ENCODE results near the gene RSPH9. TPM values are rescaled to one million over a fixed set of nuclear protein-coding genes. Genes with fewer than 3 reads are reported as not detected.

The RSPH9 gene
- total RNA-seq, 2 experiments from 2014 or later: not detected

DNA sequence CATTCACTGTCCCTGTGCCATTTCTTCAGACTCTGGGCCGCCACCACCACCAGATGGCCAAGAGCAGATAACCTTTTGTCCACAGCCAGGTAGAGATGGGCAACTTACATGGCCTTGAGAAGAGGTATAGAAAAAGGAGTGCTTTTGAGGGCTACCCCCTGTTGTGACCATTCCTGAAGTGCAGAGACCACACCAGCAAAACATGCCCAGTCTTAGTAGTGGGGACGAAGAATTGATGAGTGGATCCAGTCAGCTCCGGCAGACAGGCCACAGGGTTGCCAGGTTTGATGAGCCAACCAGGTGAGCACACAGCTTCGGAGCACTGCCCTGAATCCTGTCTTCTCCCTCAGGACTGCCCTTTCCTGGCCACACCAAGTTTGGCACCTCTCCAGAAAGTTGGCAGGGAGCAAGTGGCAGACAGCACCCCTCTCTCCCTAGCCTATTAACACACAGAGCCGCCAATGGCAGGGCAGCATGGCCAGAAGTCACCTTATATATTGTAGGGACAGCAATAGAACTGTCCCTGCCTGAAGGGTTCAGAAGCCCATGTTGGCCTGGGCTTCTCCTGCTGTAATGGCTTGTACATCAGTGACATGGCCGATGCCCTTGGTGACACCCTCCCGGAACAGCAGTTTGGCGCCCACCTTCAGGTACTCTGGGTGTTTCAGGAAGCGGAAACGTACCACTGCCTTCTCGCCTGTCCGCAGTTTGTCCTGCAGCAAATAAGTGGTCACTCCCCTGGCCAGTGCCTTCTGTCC, 23.6 kb upstream of the RSPH9 start:
- POLR2A ChIA-PET: no interaction called here
- no peak overlapping the region for H3K4me3 Mint-ChIP-seq
- H3K27me3 Mint-ChIP-seq: no peaks in the 10 kb centered on the region
- no peak for DNase-seq
- no peak overlapping the region for H3K27ac Mint-ChIP-seq
- intact Hi-C loops (cut with micrococcal nuclease): no loop called here
- H3K36me3 Mint-ChIP-seq: peaks cover 40% of the 10 kb centered on the region
- no peaks in the 10 kb centered on the region for H3K9me3 Mint-ChIP-seq
- H3K4me1 Mint-ChIP-seq (ENCODE audit: low read depth): peaks cover under 1% of the 10 kb centered on the region
- CTCF ChIA-PET: interaction anchor here (3.8 kb wide), 1 partner anchor 13 kb away, joined by 23 read pairs; no protein-coding TSS in a partner anchor

DNA sequence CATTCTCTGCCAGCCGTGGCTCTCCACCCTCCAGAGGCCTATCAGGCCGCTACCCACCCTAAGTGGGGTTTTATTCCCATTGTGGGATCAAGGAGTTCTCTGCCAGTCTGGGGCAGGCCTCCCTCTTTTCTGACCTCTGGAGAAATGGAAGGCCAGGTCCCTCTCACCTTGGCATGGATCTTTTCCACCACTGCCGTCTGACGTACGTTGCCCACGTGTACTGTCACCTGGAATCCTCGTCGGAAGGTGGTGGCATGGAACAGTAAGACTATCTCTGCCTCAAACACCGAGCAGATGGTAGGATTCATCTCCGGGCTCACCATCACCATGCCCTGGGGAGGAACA, 23.0 kb upstream of the RSPH9 start:
- CTCF ChIA-PET: no interaction called here
- Mint-ChIP-seq H3K4me3 (no peak overlapping the region), H3K36me3 (peaks cover 44% of the 10 kb centered on the region), H3K27me3 (no peaks in the 10 kb centered on the region), H3K9me3 (no peaks in the 10 kb centered on the region), H3K27ac (no peak overlapping the region), H3K4me1 (ENCODE audit: low read depth) (peaks cover 5% of the 10 kb centered on the region)
- no peak for DNase-seq
- intact Hi-C loops (cut with micrococcal nuclease): no loop called here
- POLR2A ChIA-PET: no interaction called here

DNA sequence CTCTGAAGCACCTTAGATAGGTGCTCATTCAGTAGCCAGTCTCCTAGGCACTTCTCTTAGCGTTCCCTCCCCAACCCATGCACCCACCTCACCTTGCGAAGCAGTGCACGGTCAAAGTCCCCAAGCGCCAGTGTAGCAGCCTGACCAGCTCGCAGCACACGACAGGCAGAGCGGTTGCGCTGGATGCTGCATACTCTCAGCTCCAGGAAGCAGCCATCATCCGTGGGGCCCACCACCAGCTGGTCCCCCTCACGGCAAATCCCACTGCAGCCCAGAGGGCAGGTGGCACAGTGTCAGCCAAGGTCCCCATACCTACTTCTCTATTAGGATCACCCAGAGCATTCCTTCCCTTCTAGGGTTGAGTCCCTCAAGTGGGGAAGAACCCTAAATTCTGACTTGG, 22.3 kb upstream of the RSPH9 start:
- Mint-ChIP-seq H3K27ac (no peak overlapping the region), H3K27me3 (no peaks in the 10 kb centered on the region), H3K4me3 (no peak overlapping the region), H3K4me1 (ENCODE audit: low read depth) (peaks cover 12% of the 10 kb centered on the region), H3K9me3 (no peaks in the 10 kb centered on the region), H3K36me3 (peaks cover 50% of the 10 kb centered on the region)
- DNase-seq: no peak
- POLR2A ChIA-PET: no interaction called here
- intact Hi-C loops (cut with micrococcal nuclease): no loop called here
- CTCF ChIA-PET: no interaction called here

DNA sequence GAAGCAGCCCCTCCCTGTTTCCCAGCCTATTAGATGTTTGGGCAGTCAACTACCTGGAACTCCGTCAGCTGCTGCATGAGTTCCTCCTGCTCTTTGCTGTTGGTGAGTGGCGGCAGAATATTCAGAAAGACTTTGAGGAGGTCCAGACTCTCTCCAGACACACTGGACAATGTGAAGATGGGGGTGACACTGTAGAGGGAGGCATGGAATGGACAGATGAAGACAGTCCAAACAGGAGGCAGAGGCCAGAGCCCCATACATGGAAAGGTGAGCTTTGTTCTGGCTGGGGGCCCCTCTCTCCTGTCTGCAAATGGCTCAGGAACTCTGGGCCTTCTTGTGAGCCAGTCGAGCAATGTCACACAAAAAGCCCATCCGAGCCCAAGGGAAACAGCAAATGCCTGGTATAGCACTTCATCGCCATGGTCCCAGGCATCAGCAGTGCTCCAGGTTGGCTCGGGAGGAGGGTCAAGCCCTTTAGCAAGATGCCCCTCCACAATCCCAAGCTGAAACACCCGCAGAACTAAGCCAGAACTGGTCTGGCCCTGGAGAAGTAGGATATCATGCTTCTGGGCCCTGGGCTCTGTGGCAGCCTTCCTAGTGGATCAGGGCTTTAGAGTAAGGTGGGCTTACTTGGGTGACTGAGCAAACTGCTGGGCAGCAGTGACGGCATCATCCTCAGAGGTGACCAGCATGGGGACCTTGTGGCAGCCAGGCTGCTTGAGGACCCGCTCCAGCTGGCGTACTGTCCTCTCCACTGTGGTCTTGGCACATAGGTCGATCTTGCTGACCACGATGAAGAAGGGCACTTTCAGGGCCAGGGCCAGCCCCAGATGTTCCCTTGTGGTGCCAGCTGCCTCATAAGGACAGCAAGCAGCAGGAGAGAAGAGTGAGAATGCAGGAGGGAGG, 20.7 kb upstream of the RSPH9 start:
- Mint-ChIP-seq H3K27ac (no peak overlapping the region), H3K4me3 (no peak overlapping the region), H3K9me3 (no peaks in the 10 kb centered on the region), H3K27me3 (no peaks in the 10 kb centered on the region), H3K36me3 (peaks cover 54% of the 10 kb centered on the region), H3K4me1 (ENCODE audit: low read depth) (peaks cover 23% of the 10 kb centered on the region)
- ChIA-PET POLR2A (no interaction called here), CTCF (no interaction called here)
- DNase-seq: no peak
- intact Hi-C loops (cut with micrococcal nuclease): no loop called here

DNA sequence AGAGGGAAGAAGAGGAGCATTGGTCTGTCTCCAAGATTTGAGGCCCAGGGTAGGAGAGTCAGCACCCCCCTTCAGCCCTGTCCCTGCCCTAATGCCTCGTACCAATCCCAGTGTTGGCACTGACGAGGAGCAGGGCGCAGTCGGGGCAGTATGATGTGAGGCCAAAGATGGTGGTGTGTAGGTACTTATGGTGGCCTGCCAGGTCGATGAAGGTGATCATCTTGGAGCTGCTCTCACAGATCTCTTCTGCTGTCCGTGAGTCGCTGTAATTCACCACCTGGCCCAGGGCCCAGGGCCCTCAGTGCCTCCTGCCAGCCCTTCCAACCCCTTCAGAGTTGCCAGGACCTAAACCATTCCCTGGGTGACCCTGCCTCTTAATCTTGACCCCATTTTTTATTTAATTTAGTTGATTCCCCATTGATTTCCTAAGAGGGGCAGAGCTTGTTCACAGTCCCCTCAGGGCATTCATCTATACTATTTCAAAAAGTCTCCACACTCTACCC, 20.0 kb upstream of the RSPH9 start:
- Mint-ChIP-seq H3K4me1 (ENCODE audit: low read depth) (peaks cover 23% of the 10 kb centered on the region), H3K4me3 (no peak overlapping the region), H3K27ac (no peak overlapping the region), H3K36me3 (peaks cover 54% of the 10 kb centered on the region), H3K9me3 (no peaks in the 10 kb centered on the region), H3K27me3 (no peaks in the 10 kb centered on the region)
- intact Hi-C loops (cut with micrococcal nuclease): no loop called here
- no peak for DNase-seq
- POLR2A ChIA-PET: no interaction called here
- CTCF ChIA-PET: interaction anchor here (1.4 kb wide), 1 partner anchor 42 kb away, joined by 3 read pairs; no protein-coding TSS in a partner anchor

DNA sequence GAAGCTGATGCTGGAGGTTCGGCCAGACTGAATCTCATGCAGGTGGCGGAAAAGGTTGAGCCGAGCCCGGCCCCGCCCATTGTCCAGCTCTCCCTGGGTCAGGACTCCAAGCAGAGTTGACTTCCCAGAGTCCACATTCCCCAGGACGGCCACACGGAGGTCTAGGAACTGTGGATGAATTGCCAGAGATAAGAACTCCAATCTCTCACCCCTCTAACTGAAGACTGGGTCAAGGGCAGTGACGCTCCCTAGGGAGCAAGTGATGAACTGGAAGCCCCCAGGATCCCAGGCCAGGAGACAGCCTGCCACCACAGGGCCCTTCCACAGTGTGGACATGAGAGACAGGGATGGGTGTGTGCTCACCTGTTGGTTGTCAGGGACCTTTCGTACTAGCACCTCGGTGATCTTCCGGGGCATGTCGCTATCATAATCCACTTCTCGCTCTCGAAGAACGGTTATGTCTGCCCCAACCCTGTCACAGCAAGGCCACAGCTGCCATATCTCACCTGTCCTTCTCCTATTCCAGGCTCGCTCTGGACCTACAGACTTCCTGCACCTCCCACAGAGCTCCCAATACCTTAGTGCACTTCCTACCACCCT, 19.3 kb upstream of the RSPH9 start:
- intact Hi-C loops (cut with micrococcal nuclease): no loop called here
- Mint-ChIP-seq H3K4me1 (ENCODE audit: low read depth) (peaks cover 27% of the 10 kb centered on the region), H3K27ac (peak overlapping the region; percentile 80), H3K9me3 (no peaks in the 10 kb centered on the region), H3K4me3 (no peak overlapping the region), H3K27me3 (no peaks in the 10 kb centered on the region), H3K36me3 (peaks cover 53% of the 10 kb centered on the region)
- no peak for DNase-seq
- ChIA-PET POLR2A (no interaction called here), CTCF (interaction anchor here (1.4 kb wide), 1 partner anchor 42 kb away, joined by 3 read pairs; no protein-coding TSS in a partner anchor)

DNA sequence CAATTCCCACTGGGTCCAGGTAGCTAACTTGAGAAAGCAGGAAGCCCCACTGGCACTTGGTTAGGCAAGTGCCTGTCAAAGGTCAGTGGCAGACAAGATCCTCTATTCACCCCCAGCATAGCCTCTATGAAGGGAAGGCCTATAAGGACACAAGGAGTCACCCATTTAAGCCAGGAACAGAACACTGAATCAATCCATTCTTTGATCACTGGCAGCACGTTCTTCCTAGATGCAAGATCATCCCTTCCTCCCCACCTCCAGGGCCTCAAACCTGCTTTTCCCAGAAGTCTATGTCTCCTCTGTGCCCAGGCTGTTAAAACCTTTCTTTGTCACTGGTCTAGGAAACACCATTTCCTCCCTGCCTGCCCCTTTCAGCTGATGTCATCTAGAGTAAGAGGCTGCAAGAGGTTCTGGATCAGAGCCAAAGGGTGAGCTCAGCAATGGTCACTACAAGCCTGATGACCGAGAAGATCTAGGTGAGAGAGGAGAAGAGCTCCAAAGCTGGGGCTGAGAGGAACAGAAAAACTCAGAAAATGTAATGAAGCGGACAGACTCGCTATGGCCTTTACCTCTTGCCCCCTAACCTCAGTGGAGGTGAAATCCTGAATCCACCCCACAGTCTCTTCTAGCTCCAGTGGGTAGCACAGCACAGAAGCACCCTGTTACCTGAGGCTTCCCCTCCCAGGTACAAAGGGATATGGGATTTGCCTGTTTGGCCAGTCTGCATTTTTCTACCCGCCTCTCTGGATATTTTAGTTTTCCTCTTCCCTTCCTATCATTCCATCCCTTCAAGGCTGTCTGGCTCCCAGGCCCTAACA, 17.6 kb upstream of the RSPH9 start:
- H3K36me3 Mint-ChIP-seq: peaks cover 44% of the 10 kb centered on the region
- peak overlapping the region; percentile 48 for H3K4me3 Mint-ChIP-seq
- H3K27ac Mint-ChIP-seq: peak overlapping the region; percentile 80
- ChIA-PET POLR2A (no interaction called here), CTCF (interaction anchor here (1.3 kb wide), 1 partner anchor 18 kb away, joined by 3 read pairs; no protein-coding TSS in a partner anchor)
- peaks cover 29% of the 10 kb centered on the region for H3K4me1 Mint-ChIP-seq (ENCODE audit: low read depth)
- no peaks in the 10 kb centered on the region for H3K9me3 Mint-ChIP-seq
- DNase-seq: peak; percentile 59
- intact Hi-C loops (cut with micrococcal nuclease): no loop called here
- no peaks in the 10 kb centered on the region for H3K27me3 Mint-ChIP-seq

DNA sequence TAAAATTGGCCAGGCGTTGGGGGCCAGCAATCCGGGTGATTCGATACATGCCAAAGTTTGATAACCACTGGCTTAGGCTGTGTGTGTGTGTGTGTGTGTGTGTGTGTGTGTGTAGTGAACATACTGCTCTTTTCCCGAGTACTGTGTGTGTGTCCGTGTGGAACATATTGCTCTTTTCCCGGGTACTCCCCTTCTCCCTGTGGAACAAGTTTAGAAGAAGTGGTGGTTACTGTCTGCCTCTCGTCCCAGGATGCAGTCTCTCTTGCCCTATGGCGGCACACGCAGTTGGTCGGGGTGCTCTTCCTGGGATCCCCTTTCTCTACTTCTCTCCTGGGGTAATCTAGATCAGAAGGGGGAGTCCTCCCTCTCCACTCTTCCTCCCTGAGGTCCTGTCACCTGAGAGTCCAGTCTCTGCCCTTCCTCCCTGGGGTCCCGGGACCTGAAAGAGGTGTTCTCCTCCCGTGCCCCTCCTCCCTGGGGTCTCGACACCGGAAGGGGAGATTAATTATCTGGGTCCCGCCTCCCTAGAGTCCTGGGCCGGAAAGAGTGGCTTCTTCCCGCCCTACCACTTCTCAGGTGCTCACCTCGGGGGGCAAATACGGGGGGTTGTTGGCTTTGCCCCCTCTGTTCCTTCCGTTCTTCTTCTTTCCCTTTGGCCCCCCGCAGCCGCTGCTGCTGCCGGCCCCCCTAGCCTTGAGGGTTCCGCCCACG, 16.3 kb upstream of the RSPH9 start:
- H3K27ac Mint-ChIP-seq: peak overlapping the region; percentile 98
- peak; percentile 69 for DNase-seq
- intact Hi-C loops (cut with micrococcal nuclease): loop anchor here (1.0 to 2.0 kb wide), 3 partner anchors 52 to 142 kb away; partner anchors contain the start of genes POLH, VEGFA and XPO5
- ChIA-PET CTCF (interaction anchor here (0.6 to 1.7 kb wide), 7 partner anchors 20 to 684 kb away, joined by 3 to 7 read pairs (median 4); partner anchors contain the start of genes AARS2, POLH and XPO5), POLR2A (interaction anchor here (1.1 to 1.9 kb wide), 8 partner anchors 11 to 151 kb away, joined by 3 to 14 read pairs (median 4); partner anchors contain the start of genes POLH, VEGFA and XPO5)
- no peaks in the 10 kb centered on the region for H3K27me3 Mint-ChIP-seq
- H3K9me3 Mint-ChIP-seq: no peaks in the 10 kb centered on the region
- H3K4me1 Mint-ChIP-seq (ENCODE audit: low read depth): peaks cover 29% of the 10 kb centered on the region
- H3K36me3 Mint-ChIP-seq: peaks cover 33% of the 10 kb centered on the region
- peak overlapping the region; percentile 93 for H3K4me3 Mint-ChIP-seq

DNA sequence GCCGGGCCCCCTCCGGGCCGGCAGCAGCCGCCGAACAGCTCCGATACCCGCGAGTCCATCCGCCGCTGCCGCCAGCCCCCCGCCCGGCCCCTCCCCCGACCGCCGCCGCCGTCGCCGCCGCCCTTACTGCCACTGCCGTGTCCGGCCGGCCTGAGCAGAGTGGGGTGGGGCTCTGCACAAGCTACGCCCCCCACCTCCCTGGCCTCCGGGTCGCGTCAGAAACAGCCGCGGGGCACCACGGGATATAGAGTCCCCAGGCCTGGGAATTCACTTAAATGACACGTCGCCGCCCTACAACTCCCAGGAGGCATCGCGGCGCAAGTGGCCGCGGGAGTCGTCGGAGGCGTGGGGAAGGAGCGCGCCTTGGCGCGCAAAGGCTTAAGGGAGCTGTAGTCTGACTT, 15.7 kb upstream of the RSPH9 start, which contains the start of gene GTPBP2:
GTPBP2 (minus strand) TSS at position 161 of the 401 bp plus-strand sequence; CDS start at position 59, 102 bp downstream.
- POLR2A ChIA-PET: interaction anchor here (0.9 to 1.9 kb wide), 12 partner anchors 10 to 151 kb away, joined by 3 to 14 read pairs (median 4); partner anchors contain the start of genes POLH, VEGFA and XPO5
- no peaks in the 10 kb centered on the region for H3K27me3 Mint-ChIP-seq
- H3K36me3 Mint-ChIP-seq: peaks cover 30% of the 10 kb centered on the region
- H3K9me3 Mint-ChIP-seq: no peaks in the 10 kb centered on the region
- DNase-seq: peak; percentile 99
- CTCF ChIA-PET: interaction anchor here (0.6 to 1.7 kb wide), 9 partner anchors 21 to 684 kb away, joined by 3 to 7 read pairs (median 4); partner anchors contain the start of genes AARS2, POLH and XPO5
- H3K27ac Mint-ChIP-seq: peak within 1 kb of the TSS; percentile 98
- peaks cover 29% of the 10 kb centered on the region for H3K4me1 Mint-ChIP-seq (ENCODE audit: low read depth)
- intact Hi-C loops (cut with micrococcal nuclease): loop anchor here (1.0 to 2.0 kb wide), 3 partner anchors 52 to 142 kb away; partner anchors contain the start of genes POLH, VEGFA and XPO5
- peak within 1 kb of the TSS; percentile 93 for H3K4me3 Mint-ChIP-seq

DNA sequence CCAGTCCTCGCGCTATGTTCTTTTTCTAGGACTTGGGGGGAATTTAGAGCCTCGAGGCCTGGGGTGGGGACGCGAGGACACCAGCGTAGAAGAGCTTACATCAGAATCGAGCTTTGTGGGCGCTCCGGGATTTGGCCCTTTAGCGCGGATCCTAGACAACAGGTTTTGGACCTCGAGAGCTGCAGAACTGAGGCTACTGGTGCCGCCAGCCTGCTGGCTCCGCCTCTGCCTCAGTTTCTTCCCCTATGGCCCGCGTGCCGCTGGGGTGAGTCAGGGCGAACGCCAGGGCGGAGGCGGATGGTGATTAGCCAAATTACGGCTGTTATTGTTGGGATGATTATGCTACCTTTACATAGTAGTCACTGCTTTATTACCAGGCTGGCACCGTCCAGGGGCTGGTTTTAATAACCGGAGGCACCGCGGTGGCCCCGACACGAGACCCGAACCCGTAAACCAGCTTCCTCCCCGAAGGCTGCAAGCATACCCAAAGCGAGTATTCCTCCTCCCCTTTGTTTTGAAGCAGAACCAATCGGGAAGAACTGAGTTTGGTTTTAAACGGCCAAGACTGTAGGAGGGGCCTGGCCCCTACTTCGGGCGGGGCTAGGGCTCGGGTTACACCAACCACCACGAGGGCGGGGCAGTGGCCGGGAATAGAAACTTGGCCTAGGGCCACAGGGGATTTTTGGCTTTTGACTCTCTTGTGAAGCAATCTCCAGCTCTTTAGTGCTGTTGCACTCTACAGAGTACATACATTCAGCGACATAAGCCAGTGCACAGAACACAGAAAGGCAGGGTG, 15.1 kb upstream of the RSPH9 start:
- peaks cover 29% of the 10 kb centered on the region for H3K4me1 Mint-ChIP-seq (ENCODE audit: low read depth)
- H3K36me3 Mint-ChIP-seq: peaks cover 27% of the 10 kb centered on the region
- peak; percentile 97 for DNase-seq
- ChIA-PET POLR2A (interaction anchor here (0.5 to 1.9 kb wide), 13 partner anchors 10 to 152 kb away, joined by 3 to 14 read pairs (median 3); partner anchors contain the start of genes POLH, VEGFA and XPO5), CTCF (interaction anchor here (0.7 to 1.7 kb wide), 9 partner anchors 21 to 683 kb away, joined by 3 to 7 read pairs (median 4); partner anchors contain the start of genes AARS2, POLH and XPO5)
- no peaks in the 10 kb centered on the region for H3K9me3 Mint-ChIP-seq
- H3K4me3 Mint-ChIP-seq: peak overlapping the region; percentile 93
- peak overlapping the region; percentile 98 for H3K27ac Mint-ChIP-seq
- no peaks in the 10 kb centered on the region for H3K27me3 Mint-ChIP-seq
- intact Hi-C loops (cut with micrococcal nuclease): loop anchor here (1.0 to 10.0 kb wide), 5 partner anchors 53 to 405 kb away; partner anchors contain the start of genes DNPH1, POLH, POLR1C and VEGFA
